HL-60/S4 treated with retinoic acid at 250 ng/mL for 4 days and 3 days (cell line): ENCODE measurements around the gene PEX19.

Source experiments
- in situ Hi-C: fragments of 300-500 bp; cut with MboI; formaldehyde crosslinking; loops from 2 replicates; pipeline ENCODE4 v1.7.0; 2022; ENCODE audit warnings: low sequenced_read_pairs

The PEX19 gene

DNA sequence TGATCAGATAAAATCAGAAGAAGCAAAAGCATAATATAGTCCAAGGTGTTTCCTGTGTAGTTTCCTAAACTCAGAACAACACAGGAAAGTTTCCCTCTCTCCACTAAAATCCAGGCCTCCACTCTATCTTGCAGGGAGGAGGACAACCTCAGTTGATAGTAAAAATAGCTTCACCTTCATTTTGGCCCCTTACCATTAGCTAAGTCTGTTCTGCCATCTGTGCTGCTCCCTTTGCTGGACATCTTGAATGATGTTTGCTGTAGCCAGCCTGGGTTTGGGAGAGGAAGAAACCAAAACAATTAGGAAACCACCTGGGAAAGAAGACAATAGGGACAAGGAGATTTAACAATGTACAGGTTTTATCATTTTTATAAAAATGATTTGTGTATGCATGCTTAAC is 41.2 kb downstream of the PEX19 start:
- in situ Hi-C loops = no loop called here

DNA sequence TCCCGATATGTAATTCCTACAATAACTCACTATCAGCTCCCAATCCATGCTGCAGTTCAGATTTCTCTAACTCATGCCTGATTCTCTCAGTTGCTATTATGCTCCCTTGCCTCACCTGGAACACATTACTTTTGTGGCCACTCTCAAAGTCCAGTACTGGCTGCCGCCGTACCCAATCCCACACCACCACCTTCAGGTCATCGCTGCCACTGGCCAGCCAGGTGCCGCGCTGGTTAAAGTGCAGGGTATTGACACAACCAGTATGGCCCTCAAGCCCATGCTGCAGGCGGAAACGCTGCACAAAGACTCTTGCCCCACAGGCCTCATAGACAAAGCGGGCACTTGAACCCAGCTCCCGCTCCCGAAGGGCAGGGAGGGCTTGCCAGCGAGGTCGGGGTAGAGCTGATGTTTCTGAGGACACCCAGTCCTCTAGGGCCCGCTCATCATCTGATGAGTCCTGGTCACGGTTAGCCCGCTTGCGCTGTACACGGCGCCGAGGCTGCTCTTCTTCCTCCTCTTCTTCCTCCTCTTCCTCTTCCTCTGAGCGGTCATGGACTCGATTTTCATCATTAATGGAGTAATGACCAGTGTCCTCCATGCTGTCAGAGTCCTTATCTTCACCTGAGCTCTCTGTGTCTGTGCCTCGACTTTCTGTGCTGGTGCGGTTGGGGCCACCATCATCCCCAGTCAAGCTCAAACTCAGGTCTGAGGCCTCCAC is 45.2 kb downstream of the PEX19 start:
- in situ Hi-C loops = no loop called here

DNA sequence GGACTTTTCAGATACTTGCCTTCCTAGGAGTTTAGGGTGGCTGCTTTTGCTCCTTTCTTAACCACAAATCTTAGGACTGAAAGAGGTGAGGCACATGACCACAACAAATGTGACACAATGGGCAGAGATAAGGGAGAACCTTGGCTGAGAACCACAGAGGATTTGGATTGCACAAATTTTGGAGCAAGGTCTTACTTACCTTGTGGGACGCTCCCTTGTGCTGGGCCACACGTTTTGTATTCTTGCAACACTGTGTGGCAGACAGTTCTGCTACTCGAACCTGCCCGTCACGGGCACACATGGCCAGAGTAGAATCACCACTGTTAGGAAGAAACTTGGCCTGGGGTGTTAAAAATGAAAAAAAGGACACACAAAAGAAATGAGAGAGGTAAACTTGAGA is 46.5 kb downstream of the PEX19 start:
- in situ Hi-C loops = no loop called here

DNA sequence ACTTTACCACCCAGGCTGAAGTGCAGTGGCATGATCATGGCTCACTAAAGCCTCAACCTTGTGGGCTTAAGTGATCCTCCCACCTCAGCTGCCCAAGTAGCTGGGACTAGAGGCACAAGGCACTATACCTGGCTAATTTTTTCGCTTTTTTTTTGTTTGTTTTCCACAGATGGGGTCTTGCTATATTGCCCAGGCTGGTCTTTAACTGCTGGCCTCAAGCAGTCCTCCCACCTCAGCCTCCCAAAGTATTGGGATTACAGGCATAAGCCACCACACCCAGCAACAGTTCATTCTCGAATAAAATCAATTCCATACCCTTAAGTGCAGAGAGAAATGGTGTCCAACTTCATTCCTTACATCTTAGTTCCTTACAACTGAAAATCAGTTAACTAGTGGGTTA is 47.4 kb downstream of the PEX19 start:
- in situ Hi-C loops = no loop called here

DNA sequence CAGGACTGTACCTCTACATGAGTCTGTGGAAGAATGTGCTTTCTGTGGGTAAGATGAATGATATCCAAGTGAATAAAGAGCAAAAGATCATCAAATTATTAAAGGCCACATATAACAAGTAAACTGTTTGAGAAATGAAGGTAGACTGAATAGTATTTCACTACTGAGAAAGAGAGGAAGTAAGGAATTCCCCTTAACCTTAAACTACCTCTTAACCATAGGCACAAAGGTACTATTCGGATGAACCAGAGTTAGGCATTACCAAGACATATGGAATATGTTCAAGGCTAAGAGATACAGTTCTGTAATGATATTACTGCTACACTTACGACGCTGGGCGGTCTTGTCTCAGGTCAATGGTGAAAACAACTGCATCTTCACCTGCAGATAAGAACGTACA is 48.1 kb downstream of the PEX19 start:
- in situ Hi-C loops = no loop called here

DNA sequence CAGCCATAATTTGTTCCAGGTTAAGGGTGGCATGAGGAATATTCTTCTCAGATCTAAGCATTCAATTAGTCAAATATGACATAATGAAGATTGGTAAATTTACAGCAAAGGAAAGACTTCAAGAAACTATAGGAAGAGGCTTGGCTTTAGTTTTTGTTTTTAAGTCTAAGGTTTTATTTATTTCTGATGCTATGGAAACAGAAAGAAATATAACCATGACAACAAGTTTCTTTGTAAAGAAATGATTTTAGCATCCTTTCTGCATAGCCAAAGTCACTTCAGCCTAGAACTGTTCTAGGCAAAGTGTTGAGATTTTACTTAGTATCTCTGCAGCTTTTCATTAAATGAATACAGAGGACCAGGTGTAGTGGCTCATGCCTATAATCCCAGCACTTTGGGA is 52.0 kb downstream of the PEX19 start:
- in situ Hi-C loops = no loop called here

DNA sequence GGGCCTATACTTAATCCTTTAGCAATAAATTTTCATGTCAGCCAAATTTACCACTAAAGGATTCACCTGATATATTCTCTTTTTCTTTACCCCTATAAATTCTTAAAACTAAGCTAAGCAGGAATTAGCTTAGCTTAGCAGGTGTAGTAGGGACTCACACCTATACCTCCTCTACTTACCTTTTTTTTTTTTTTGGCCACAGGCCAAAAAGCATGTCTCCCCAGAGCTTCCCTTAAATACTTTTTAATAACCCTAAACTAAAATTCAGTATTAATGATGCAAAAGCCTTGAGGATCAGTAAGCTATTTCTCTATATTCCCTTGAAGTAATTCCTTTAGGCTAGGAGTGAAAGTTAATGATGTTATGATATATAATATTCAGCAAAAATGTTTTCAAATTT is 56.5 kb downstream of the PEX19 start:
- in situ Hi-C loops = no loop called here

DNA sequence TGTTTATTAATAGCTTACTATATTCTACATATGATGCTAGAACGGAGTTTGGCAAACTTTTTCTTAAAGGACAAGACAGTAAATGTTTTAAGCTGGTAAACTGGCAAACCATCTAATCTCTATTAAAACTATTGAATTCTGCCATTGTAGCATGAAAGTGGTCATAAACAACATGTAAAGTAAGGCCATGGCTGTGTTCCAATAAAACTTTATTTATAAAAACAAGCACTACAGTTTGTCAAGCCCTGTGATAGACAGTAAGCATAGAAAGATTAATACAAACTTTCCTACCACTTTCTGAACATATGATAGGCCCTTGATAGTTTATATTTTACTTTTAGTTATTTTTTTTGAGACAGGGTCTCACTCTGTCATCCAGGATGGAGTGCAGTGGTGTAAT is 57.4 kb downstream of the PEX19 start:
- in situ Hi-C loops = no loop called here

DNA sequence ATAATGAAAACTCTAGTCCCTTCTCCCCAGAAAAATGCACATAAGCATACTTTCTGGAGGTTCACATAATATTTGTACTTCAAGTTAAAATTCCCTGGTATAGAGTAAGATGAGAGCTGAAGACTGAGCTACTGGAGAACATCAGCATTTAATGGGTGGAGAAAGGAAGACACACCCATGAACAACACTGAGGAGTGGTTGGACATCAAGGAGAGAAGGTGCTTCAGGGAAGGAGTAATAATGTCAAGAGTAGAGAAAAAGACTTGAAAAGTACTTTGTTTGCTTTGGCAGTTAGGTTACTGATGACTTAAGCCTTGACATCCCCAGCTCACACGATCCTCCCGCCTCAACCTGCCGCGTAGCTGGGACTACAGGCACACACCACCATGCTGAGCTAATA is 57.9 kb downstream of the PEX19 start:
- in situ Hi-C loops = no loop called here
